A549 (cell line): ENCODE results near the gene VASN.

Experiments
- EHMT2 ChIP-seq: fragments of 200-600 bp; sonication (generic); IDR thresholded peaks from 2 replicates; pipeline ENCODE4 v1.6.1; 2016; ENCODE audit warnings: antibody characterized with exemption, low read depth, mild to moderate bottlenecking, moderate library complexity
- GATA3 ChIP-seq: IDR thresholded peaks from 2 replicates; pipeline ENCODE4 v1.6.1; 2012; ENCODE audit warnings: borderline replicate concordance
- HDAC2 ChIP-seq: fragments of 200-600 bp; sonication (generic); IDR thresholded peaks from 2 replicates; pipeline ENCODE4 v1.6.1; 2016
- MAFK ChIP-seq: fragments of 450-650 bp; IDR thresholded peaks from 2 replicates; pipeline ENCODE4 v1.6.1; 2014; ENCODE audit not compliant: partially characterized antibody
- MAZ ChIP-seq: fragments of 150-350 bp; IDR thresholded peaks from 2 replicates; pipeline ENCODE4 v1.6.1; 2014; ENCODE audit warnings: antibody characterized with exemption, low read depth, low read length, borderline replicate concordance
- MYC ChIP-seq: IDR thresholded peaks from 2 replicates; pipeline ENCODE4 v1.6.1; 2012; ENCODE audit warnings: mild to moderate bottlenecking, inconsistent platforms, low read length, improper control_type of control experiment, borderline replicate concordance
- POLR2A ChIP-seq: IDR thresholded peaks from 2 replicates; pipeline ENCODE4 v1.6.1; 2012; ENCODE audit warnings: mild to moderate bottlenecking, low read length
- RAD21 ChIP-seq, 2 experiments: fragments of >200 bp in 1 of 2; sonication (Bioruptor Twin) in 1 of 2; formaldehyde crosslinking in 1 of 2; IDR thresholded peaks in 1 of 2; conservative IDR thresholded peaks in 1 of 2; 2 replicates in 1 of 2; 3 replicates in 1 of 2; pipeline ENCODE4 v1.6.1; 2012 to 2018; ENCODE audit warnings: inconsistent platforms in 1 of 2
- RFX5 ChIP-seq: fragments of 450-650 bp; IDR thresholded peaks from 2 replicates; pipeline ENCODE4 v1.7.1; 2014; ENCODE audit warnings: antibody characterized with exemption, mild to moderate bottlenecking, moderate library complexity
- TF ChIP-seq, protein P1 (sequence below): fragments of 200-600 bp; sonication (generic); IDR thresholded peaks from 2 replicates; pipeline ENCODE4 v1.6.1; 2016; ENCODE audit warnings: antibody characterized with exemption, mild to moderate bottlenecking, moderate library complexity
- TF ChIP-seq, protein P2 (sequence below): fragments of >200 bp; sonication (Bioruptor Twin); formaldehyde crosslinking; IDR thresholded peaks from 3 replicates; pipeline ENCODE4 v1.5.1; 2016

DNA sequence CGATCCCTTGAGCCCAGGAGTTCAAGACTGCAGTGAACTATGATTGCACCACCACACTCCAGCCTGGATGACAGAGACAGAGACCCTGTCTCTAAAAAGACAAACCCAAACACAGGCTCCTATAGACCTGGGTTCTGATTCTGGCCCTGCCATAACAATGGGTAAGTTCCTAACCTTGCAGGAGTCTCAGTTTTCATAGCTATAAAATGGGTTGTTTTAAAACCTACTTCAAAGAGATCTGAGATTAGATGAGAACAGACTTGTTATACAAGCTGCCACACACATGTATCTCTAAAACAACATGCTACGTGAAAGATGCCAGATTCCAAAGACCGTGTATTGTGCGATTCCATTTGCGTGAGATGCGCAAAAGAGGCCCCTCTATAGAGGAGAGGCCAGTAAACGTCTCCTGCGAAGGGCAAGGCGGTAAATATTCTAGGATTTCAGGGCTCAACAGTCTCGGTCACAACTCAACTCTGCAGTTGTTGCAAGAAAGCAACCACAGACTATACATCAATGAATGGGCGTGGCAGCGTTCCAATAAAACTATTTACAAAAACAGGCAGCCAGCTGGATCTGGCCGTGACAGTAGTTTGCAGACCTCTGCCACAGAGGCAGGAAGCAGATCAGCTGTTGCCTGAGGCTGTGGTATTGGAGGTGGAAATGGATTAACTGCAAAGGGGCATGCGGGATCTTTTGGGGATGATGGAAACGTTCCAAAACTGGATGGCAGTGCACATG, 38.9 kb downstream of the VASN start:
- TF ChIP-seq, protein P1, sequence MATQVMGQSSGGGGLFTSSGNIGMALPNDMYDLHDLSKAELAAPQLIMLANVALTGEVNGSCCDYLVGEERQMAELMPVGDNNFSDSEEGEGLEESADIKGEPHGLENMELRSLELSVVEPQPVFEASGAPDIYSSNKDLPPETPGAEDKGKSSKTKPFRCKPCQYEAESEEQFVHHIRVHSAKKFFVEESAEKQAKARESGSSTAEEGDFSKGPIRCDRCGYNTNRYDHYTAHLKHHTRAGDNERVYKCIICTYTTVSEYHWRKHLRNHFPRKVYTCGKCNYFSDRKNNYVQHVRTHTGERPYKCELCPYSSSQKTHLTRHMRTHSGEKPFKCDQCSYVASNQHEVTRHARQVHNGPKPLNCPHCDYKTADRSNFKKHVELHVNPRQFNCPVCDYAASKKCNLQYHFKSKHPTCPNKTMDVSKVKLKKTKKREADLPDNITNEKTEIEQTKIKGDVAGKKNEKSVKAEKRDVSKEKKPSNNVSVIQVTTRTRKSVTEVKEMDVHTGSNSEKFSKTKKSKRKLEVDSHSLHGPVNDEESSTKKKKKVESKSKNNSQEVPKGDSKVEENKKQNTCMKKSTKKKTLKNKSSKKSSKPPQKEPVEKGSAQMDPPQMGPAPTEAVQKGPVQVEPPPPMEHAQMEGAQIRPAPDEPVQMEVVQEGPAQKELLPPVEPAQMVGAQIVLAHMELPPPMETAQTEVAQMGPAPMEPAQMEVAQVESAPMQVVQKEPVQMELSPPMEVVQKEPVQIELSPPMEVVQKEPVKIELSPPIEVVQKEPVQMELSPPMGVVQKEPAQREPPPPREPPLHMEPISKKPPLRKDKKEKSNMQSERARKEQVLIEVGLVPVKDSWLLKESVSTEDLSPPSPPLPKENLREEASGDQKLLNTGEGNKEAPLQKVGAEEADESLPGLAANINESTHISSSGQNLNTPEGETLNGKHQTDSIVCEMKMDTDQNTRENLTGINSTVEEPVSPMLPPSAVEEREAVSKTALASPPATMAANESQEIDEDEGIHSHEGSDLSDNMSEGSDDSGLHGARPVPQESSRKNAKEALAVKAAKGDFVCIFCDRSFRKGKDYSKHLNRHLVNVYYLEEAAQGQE: no peak
- TF ChIP-seq, protein P2, sequence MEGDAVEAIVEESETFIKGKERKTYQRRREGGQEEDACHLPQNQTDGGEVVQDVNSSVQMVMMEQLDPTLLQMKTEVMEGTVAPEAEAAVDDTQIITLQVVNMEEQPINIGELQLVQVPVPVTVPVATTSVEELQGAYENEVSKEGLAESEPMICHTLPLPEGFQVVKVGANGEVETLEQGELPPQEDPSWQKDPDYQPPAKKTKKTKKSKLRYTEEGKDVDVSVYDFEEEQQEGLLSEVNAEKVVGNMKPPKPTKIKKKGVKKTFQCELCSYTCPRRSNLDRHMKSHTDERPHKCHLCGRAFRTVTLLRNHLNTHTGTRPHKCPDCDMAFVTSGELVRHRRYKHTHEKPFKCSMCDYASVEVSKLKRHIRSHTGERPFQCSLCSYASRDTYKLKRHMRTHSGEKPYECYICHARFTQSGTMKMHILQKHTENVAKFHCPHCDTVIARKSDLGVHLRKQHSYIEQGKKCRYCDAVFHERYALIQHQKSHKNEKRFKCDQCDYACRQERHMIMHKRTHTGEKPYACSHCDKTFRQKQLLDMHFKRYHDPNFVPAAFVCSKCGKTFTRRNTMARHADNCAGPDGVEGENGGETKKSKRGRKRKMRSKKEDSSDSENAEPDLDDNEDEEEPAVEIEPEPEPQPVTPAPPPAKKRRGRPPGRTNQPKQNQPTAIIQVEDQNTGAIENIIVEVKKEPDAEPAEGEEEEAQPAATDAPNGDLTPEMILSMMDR: no peak
- TF ChIP-seq HDAC2: no peak
- TF ChIP-seq GATA3: no peak
- no peak for TF ChIP-seq EHMT2
- TF ChIP-seq MAFK: no peak
- no peak for TF ChIP-seq POLR2A
- TF ChIP-seq MAZ: no peak
- TF ChIP-seq MYC: no peak
- TF ChIP-seq RAD21 (conservative IDR thresholded peaks at IDR 0.05 in 1 of 2, IDR thresholded peaks at IDR 0.05 in 1 of 2): no peak
- no peak for TF ChIP-seq RFX5
